Osteoblast (primary cell): ENCODE results near the gene BNIP5. TPM values are rescaled to one million over a fixed set of nuclear protein-coding genes. Genes with fewer than 3 reads are reported as not detected.
A peak's percentile ranks its signal among the peaks of the same experiment; 100 is the strongest.

Experiments used
- DNase-seq: peaks from one replicate; pipeline ENCODE4 v3.0.0; 2011; ENCODE audit warnings: low spot score, mixed read lengths; ENCODE audit not compliant: insufficient read length; ENCODE audit errors: missing footprints
- H2AFZ ChIP-seq: 2 replicates; pipeline ENCODE4 v1.6.0; 2011; ENCODE audit warnings: mild to moderate bottlenecking, low read length
- H3K27ac ChIP-seq: 2 replicates; pipeline ENCODE4 v1.5.1; 2011; ENCODE audit warnings: mild to moderate bottlenecking, low read depth, low read length, moderate library complexity
- H3K27me3 ChIP-seq: 2 replicates; pipeline ENCODE4 v1.6.0; 2012; ENCODE audit warnings: mild to moderate bottlenecking, control low read depth, inconsistent platforms, low read length, moderate library complexity; ENCODE audit not compliant: insufficient read depth
- H3K36me3 ChIP-seq: 2 replicates; pipeline ENCODE4 v1.5.1; 2011; ENCODE audit warnings: mild to moderate bottlenecking, low read length, control low read depth, moderate library complexity; ENCODE audit not compliant: insufficient read depth
- H3K4me1 ChIP-seq: 2 replicates; pipeline ENCODE4 v1.5.1; 2011; ENCODE audit warnings: mild to moderate bottlenecking, low read length, control low read depth, moderate library complexity; ENCODE audit not compliant: insufficient read depth
- H3K4me2 ChIP-seq: 2 replicates; pipeline ENCODE4 v1.6.0; 2011; ENCODE audit warnings: mild to moderate bottlenecking, low read length; ENCODE audit not compliant: insufficient read depth
- H3K4me3 ChIP-seq: fragments of 200-600 bp; sonication (generic); 3 replicates; pipeline ENCODE4 v1.5.1; 2012; ENCODE audit warnings: mild to moderate bottlenecking, low read length, inconsistent platforms; ENCODE audit not compliant: insufficient read depth
- H3K79me2 ChIP-seq: 2 replicates; pipeline ENCODE4 v1.6.0; 2012; ENCODE audit warnings: mild to moderate bottlenecking, low read length, control low read depth, inconsistent platforms; ENCODE audit not compliant: insufficient read depth
- H3K9me3 ChIP-seq: 2 replicates; pipeline ENCODE4 v1.5.1; 2011; ENCODE audit warnings: low read depth, low read length, control low read depth
- H4K20me1 ChIP-seq: 2 replicates; pipeline ENCODE4 v1.6.0; 2012; ENCODE audit warnings: mild to moderate bottlenecking, low read length, control low read depth; ENCODE audit not compliant: insufficient read depth
- total RNA-seq: library from RNA; depleted of rRNA; stranded (reverse); fragments of >200 nt; gene quantifications from 2 replicates; pipeline ENCODE4 v1.2.3, GENCODE V29; 2012
- TF ChIP-seq, protein P1 (sequence below): IDR thresholded peaks from 2 replicates; pipeline ENCODE4 v1.5.1; 2011; ENCODE audit warnings: mild to moderate bottlenecking, low read depth, low read length, moderate library complexity; ENCODE audit errors: extremely low read depth

BNIP5 gene
- total RNA-seq, 1 donor, result not detected

DNA sequence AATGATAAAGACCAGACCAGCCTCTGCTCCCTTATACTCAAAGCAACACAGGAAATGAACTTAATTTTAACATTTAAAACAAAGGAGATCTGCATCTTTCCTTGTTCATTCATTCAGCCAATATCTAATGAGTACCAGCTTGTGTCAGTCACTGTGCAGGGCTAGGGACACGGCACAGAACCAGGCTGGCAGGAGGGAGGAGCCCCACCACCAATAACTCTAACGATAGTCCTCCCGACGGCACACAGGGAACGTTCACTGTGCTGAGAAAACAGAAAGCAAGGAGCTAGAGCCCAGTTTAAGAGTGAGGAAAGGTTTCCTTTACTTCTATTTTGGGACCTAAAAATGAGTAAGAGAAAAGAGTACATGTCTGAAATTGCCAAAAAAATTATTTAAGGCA is 40.9 kb upstream of the BNIP5 start:
- no peak overlapping the region for H3K4me3 ChIP-seq

DNA sequence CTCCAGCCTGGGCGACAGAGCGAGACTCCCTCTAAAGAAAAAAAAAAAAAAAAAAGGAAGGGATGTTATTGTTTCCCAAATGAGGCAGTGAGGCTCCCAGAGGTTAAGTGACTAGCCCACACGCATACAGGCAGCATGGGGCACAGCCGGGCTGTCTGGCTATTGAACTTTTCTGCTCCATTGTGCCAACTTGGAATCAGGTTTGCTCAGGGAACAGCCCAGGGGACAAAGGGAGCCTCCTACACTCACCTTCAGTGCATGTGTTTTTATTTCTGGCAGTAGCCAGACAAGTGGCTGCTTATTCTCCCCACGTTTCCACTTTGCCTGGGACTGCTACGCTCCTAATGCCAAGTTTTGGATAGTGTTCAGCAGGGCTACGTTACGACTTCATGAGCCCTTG is 40.1 kb upstream of the BNIP5 start:
- no peaks in the 10 kb centered on the region for H3K36me3 ChIP-seq
- TF ChIP-seq, protein P1, sequence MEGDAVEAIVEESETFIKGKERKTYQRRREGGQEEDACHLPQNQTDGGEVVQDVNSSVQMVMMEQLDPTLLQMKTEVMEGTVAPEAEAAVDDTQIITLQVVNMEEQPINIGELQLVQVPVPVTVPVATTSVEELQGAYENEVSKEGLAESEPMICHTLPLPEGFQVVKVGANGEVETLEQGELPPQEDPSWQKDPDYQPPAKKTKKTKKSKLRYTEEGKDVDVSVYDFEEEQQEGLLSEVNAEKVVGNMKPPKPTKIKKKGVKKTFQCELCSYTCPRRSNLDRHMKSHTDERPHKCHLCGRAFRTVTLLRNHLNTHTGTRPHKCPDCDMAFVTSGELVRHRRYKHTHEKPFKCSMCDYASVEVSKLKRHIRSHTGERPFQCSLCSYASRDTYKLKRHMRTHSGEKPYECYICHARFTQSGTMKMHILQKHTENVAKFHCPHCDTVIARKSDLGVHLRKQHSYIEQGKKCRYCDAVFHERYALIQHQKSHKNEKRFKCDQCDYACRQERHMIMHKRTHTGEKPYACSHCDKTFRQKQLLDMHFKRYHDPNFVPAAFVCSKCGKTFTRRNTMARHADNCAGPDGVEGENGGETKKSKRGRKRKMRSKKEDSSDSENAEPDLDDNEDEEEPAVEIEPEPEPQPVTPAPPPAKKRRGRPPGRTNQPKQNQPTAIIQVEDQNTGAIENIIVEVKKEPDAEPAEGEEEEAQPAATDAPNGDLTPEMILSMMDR, result no peak
- no peak overlapping the region for H3K4me3 ChIP-seq
- peaks cover 8% of the 10 kb centered on the region for H3K27me3 ChIP-seq
- peak; percentile 19 for DNase-seq
- H2AFZ ChIP-seq, result no peak overlapping the region
- H4K20me1 ChIP-seq, result no peaks in the 10 kb centered on the region
- no peak overlapping the region for H3K27ac ChIP-seq
- H3K4me1 ChIP-seq, result no peaks in the 10 kb centered on the region
- no peaks in the 10 kb centered on the region for H3K79me2 ChIP-seq
- H3K9me3 ChIP-seq, result no peaks in the 10 kb centered on the region
- no peak overlapping the region for H3K4me2 ChIP-seq

More for the DNA sequence above, 40.9 kb upstream of the BNIP5 start:
- peaks cover 8% of the 10 kb centered on the region for H3K27me3 ChIP-seq
- H3K36me3 ChIP-seq, result no peaks in the 10 kb centered on the region
- H3K4me2 ChIP-seq, result no peak overlapping the region
- TF ChIP-seq, protein P1, result no peak
- H3K27ac ChIP-seq, result no peak overlapping the region
- no peaks in the 10 kb centered on the region for H3K9me3 ChIP-seq
- no peaks in the 10 kb centered on the region for H4K20me1 ChIP-seq
- H3K79me2 ChIP-seq, result no peaks in the 10 kb centered on the region
- H2AFZ ChIP-seq, result peak overlapping the region; percentile 53
- no peaks in the 10 kb centered on the region for H3K4me1 ChIP-seq
- peak; percentile 44 for DNase-seq

DNA sequence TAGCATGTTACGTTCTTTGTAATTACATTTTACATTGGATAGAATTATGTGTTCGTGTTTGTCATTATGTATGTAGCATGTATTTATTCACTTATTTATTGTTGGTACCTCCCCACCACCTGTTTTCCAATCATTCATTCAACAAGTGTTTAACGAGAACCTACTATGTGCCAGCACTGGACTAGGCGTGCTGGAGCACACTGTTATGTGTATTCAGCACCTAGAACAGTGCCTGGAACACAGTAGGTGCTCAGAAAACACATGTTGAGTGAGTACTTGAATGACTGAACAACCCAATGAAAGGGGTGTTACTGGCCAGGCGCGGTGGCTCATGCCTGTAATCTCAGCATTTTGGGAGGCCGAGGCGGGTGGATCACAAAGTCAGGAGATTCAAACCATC is 39.5 kb upstream of the BNIP5 start:
- DNase-seq, result no peak
- Histone ChIP-seq H3K4me1 (no peaks in the 10 kb centered on the region), H3K9me3 (no peaks in the 10 kb centered on the region), H2AFZ (no peak overlapping the region), H3K36me3 (no peaks in the 10 kb centered on the region), H3K27me3 (peaks cover 8% of the 10 kb centered on the region), H3K27ac (no peak overlapping the region), H4K20me1 (no peaks in the 10 kb centered on the region), H3K79me2 (no peaks in the 10 kb centered on the region), H3K4me2 (no peak overlapping the region), H3K4me3 (no peak overlapping the region)
- TF ChIP-seq, protein P1, result no peak

DNA sequence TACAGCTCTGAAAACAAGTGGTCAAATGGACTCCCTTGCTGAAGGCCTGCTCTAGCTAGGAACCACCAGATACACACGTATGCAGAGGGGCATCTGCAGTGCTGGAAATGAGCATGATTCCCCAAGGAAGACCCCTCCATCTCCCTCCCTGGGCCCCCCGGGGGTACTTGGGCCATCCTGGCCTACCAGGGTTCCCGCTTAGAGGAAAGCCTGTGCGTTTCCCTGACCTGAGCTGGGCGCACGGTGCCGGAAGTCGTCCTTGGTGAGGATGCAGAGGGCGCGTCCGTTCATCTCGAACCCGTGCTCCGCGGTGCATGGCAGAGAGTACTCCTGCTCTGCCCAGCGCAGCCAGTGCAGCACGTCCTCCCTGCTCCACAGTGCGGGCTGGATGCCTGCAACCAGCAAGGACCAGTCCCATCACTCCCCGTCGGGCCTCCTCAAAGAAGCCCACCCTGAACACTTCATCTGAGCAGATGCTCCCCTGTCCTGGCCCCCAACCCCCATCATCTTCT is 39.0 kb upstream of the BNIP5 start:
- Histone ChIP-seq H3K4me1 (no peaks in the 10 kb centered on the region), H3K79me2 (no peaks in the 10 kb centered on the region), H3K4me2 (no peak overlapping the region), H2AFZ (no peak overlapping the region), H3K27me3 (peaks cover 8% of the 10 kb centered on the region), H3K36me3 (no peaks in the 10 kb centered on the region), H4K20me1 (no peaks in the 10 kb centered on the region), H3K9me3 (no peaks in the 10 kb centered on the region), H3K4me3 (no peak overlapping the region), H3K27ac (no peak overlapping the region)
- no peak for DNase-seq
- TF ChIP-seq, protein P1, result no peak
